ENCODE measurements around the gene MKRN3. TPM values are rescaled to one million over a fixed set of nuclear protein-coding genes. Genes with fewer than 3 reads are reported as not detected.

The MKRN3 gene
- 1 to 10 TPM in 1 of 2 donors, not detected in 1; 1.8 TPM for total RNA-seq

DNA sequence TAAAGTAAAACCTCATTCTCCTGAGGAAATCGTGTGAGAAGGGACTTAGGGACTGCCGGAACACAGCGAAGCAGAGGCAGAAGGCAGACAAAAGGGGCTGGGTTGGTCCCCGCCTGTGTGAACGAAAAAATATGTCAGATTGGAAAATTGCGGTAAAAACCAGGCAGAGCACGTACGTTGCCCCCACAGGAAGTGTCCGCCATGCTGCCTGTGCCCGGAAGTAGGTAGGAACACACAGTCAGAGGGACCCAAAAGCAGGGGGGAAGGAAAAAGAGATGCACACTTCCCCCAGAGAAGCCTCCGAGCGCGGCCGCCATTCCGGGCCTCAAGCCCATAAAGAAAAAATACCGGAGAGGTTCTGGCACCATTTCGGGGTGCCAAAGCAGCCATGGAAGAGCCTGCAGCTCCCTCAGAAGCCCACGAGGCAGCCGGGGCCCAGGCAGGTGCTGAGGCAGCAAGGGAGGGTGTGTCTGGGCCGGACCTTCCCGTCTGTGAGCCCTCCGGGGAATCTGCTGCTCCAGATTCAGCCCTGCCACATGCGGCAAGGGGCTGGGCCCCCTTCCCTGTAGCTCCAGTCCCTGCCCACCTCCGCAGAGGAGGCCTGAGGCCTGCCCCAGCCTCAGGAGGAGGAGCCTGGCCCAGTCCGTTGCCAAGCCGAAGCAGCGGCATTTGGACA is at the start of gene MKRN3:
Gene MKRN3, plus strand, starts transcription at position 280 of the 676 bp plus-strand sequence. Its CDS starts 109 bp downstream, at position 389.
- Histone ChIP-seq H3K27ac (no peak within 1 kb of the TSS), H3K36me3 (no peaks in the 10 kb centered on the region), H3K9me3 (no peaks in the 10 kb centered on the region), H3K4me3 (no peak within 1 kb of the TSS), H3K27me3 (replicated peaks; ENCODE audit: insufficient read depth) (no peaks in the 10 kb centered on the region), H3K4me1 (replicated peaks) (no peaks in the 10 kb centered on the region)
- no peak for DNase-seq (ENCODE audit: low spot score)
- TF ChIP-seq POLR2A (IDR thresholded peaks at IDR 0.05): no peak
- no peak for TF ChIP-seq POLR2AphosphoS5 (IDR thresholded peaks at IDR 0.05)
- TF ChIP-seq, protein P1, sequence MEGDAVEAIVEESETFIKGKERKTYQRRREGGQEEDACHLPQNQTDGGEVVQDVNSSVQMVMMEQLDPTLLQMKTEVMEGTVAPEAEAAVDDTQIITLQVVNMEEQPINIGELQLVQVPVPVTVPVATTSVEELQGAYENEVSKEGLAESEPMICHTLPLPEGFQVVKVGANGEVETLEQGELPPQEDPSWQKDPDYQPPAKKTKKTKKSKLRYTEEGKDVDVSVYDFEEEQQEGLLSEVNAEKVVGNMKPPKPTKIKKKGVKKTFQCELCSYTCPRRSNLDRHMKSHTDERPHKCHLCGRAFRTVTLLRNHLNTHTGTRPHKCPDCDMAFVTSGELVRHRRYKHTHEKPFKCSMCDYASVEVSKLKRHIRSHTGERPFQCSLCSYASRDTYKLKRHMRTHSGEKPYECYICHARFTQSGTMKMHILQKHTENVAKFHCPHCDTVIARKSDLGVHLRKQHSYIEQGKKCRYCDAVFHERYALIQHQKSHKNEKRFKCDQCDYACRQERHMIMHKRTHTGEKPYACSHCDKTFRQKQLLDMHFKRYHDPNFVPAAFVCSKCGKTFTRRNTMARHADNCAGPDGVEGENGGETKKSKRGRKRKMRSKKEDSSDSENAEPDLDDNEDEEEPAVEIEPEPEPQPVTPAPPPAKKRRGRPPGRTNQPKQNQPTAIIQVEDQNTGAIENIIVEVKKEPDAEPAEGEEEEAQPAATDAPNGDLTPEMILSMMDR (IDR thresholded peaks at IDR 0.05): no peak
- 90% methylated on average over 24 of the region's 27 CpGs for WGBS
- intact Hi-C loops (cut with DNase I): no loop called here

- WGBS: 46% methylated on average over 4 of the region's 4 CpGs
- no peak overlapping the region for H3K4me3 ChIP-seq
- H3K36me3 ChIP-seq: no peaks in the 10 kb centered on the region
- TF ChIP-seq, protein P1 (IDR thresholded peaks at IDR 0.05): no peak
- TF ChIP-seq POLR2AphosphoS5 (IDR thresholded peaks at IDR 0.05) (no peak), POLR2A (IDR thresholded peaks at IDR 0.05) (no peak)
- no peak for DNase-seq (ENCODE audit: low spot score)
- no peaks in the 10 kb centered on the region for H3K4me1 ChIP-seq (replicated peaks)
- H3K27me3 ChIP-seq (replicated peaks; ENCODE audit: insufficient read depth): no peaks in the 10 kb centered on the region
- intact Hi-C loops (cut with DNase I): no loop called here
- no peak overlapping the region for H3K27ac ChIP-seq
- no peaks in the 10 kb centered on the region for H3K9me3 ChIP-seq
Measured at GRCh38 chr15:23516866-23517265, 48.6 kb upstream of the MKRN3 start.

GRCh38 chr15:23518104-23518503 is 47.4 kb upstream of the MKRN3 start:
- 80% methylated on average over 5 of the region's 5 CpGs for WGBS

GRCh38 chr15:23524816-23525215 is 40.7 kb upstream of the MKRN3 start:
- intact Hi-C loops (cut with DNase I): no loop called here
- Histone ChIP-seq H3K4me3 (no peak overlapping the region), H3K4me1 (replicated peaks) (no peaks in the 10 kb centered on the region), H3K36me3 (no peaks in the 10 kb centered on the region), H3K27me3 (replicated peaks; ENCODE audit: insufficient read depth) (no peaks in the 10 kb centered on the region), H3K27ac (no peak overlapping the region), H3K9me3 (no peaks in the 10 kb centered on the region)
- WGBS: 66% methylated on average over 3 of the region's 3 CpGs
- TF ChIP-seq POLR2A (IDR thresholded peaks at IDR 0.05) (no peak), POLR2AphosphoS5 (IDR thresholded peaks at IDR 0.05) (no peak)
- TF ChIP-seq, protein P1 (IDR thresholded peaks at IDR 0.05): no peak
- DNase-seq (ENCODE audit: low spot score): no peak

More at GRCh38 chr15:23518104-23518503, 47.4 kb upstream of the MKRN3 start:
- DNase-seq (ENCODE audit: low spot score): no peak
- intact Hi-C loops (cut with DNase I): no loop called here
- TF ChIP-seq, protein P1 (IDR thresholded peaks at IDR 0.05): no peak
- TF ChIP-seq POLR2A (IDR thresholded peaks at IDR 0.05) (no peak), POLR2AphosphoS5 (IDR thresholded peaks at IDR 0.05) (no peak)
- Histone ChIP-seq H3K27me3 (replicated peaks; ENCODE audit: insufficient read depth) (no peaks in the 10 kb centered on the region), H3K4me1 (replicated peaks) (no peaks in the 10 kb centered on the region), H3K36me3 (no peaks in the 10 kb centered on the region), H3K9me3 (no peaks in the 10 kb centered on the region), H3K27ac (no peak overlapping the region), H3K4me3 (no peak overlapping the region)

DNA sequence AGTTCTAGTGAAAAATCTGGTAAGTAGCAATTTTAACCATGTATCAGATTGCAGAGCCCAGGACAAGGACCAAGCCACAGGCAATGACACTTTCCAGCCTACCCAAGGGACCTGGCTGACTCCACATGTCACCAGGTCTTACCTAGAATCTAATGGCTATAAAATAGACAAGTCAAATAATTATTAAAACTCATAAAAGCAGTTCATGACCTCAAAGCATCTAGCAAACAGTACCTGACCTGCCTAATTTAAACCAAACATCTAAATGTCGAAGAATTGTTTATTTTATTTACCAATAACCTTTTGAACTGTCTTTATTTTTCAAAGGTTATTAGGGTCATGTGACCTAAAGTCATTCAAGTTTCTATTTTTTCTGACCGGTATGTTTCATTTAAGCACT is 35.6 kb upstream of the MKRN3 start:
- intact Hi-C loops (cut with DNase I): no loop called here
- no peak for DNase-seq (ENCODE audit: low spot score)
- WGBS: 56% methylated on average over 2 of the region's 2 CpGs

More for the DNA sequence above, 35.6 kb upstream of the MKRN3 start:
- Histone ChIP-seq H3K27ac (no peak overlapping the region), H3K9me3 (no peaks in the 10 kb centered on the region), H3K36me3 (no peaks in the 10 kb centered on the region), H3K4me3 (no peak overlapping the region), H3K27me3 (replicated peaks; ENCODE audit: insufficient read depth) (no peaks in the 10 kb centered on the region), H3K4me1 (replicated peaks) (no peaks in the 10 kb centered on the region)
- no peak for TF ChIP-seq POLR2AphosphoS5 (IDR thresholded peaks at IDR 0.05)
- TF ChIP-seq POLR2A (IDR thresholded peaks at IDR 0.05): no peak
- TF ChIP-seq, protein P1 (IDR thresholded peaks at IDR 0.05): no peak

Data from prostate gland (tissue), 2 donors.